Suprapubic skin (tissue), 4 donors: ENCODE data around the gene ENPP3.

ENCODE experiments used
- CTCF ChIP-seq, 2 donors: fragments of 200-600 bp in 1 of 2; fragments of 450-650 bp in 1 of 2; sonication (generic) in 1 of 2; IDR thresholded peaks; one replicate each; pipeline ENCODE4 v1.5.1; 2016 to 2019; ENCODE audit warnings: antibody characterized with exemption in 2 of 2, mild to moderate bottlenecking in 1 of 2, moderate library complexity in 1 of 2
- EP300 ChIP-seq: sonication (generic); formaldehyde crosslinking; IDR thresholded peaks from one replicate; pipeline ENCODE4 v1.6.1; 2017; ENCODE audit warnings: antibody characterized with exemption
- POLR2A ChIP-seq, 2 donors: fragments of 450-650 bp; IDR thresholded peaks; one replicate each; pipeline ENCODE4 v1.6.1; 2017; ENCODE audit warnings: antibody characterized with exemption in 2 of 2, mild to moderate bottlenecking in 2 of 2, moderate library complexity in 2 of 2
- POLR2AphosphoS5 ChIP-seq, 3 donors: sonication (generic); formaldehyde crosslinking; IDR thresholded peaks; one replicate each; pipeline ENCODE4 v1.6.1; 2017; ENCODE audit warnings: antibody characterized with exemption in 3 of 3

DNA sequence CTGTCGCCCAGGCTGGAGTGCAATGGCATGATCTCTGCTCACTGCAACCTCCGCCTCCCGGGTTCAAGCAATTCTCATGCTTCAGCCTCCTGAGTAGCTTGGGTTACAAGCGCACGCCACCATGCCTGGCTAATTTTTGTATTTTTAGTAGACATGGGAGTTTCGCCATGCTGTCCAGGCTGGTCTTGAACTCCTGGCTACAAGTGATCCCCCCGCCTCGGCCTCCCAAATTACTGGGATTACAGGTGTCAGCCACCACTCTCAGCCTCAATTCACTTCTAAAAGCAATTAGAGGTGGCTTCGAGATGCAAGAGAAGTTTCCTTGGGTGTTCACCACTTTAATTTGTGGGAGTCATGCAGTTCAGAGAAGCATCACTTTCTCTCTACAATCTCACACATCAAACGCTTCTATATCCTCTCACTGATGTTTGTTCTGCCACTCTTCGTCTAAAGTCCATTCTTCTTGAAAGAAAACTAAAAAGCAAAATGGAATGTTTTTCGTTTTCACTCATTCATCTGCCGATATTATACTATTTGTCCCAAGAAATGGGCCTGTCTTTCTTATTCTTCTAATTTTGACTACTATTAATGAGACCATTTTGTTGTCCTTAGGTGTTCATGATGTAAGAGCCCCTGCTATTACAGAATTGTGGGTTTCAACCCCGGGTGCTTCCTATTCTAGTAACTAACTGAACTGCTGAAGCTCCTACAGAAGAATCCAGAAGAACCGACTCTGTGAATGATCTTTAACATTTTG, 132.5 kb downstream of the ENPP3 start:
- no peak for TF ChIP-seq POLR2AphosphoS5 (IDR thresholded peaks at IDR 0.05)
- no peak for TF ChIP-seq POLR2A (IDR thresholded peaks at IDR 0.05)
- no peak for TF ChIP-seq CTCF (IDR thresholded peaks at IDR 0.05)
- no peak for TF ChIP-seq EP300
